DOHH2 (cell line): ENCODE measurements around the gene RBM44.
A peak's percentile ranks its signal among the peaks of the same experiment; 100 is the strongest.

Experiments
- H3F3A ChIP-seq: fragments of 200-600 bp; sonication (generic), shearing (Covaris generic); 2 replicates; pipeline ENCODE4 v1.6.0; 2016; ENCODE audit warnings: antibody characterized with exemption, mild to moderate bottlenecking; ENCODE audit not compliant: control insufficient read depth, insufficient read depth
- H3K27ac ChIP-seq: fragments of 200-600 bp; sonication (generic); 2 replicates; pipeline ENCODE4 v1.5.1; 2014; ENCODE audit warnings: low read depth, mild to moderate bottlenecking, low read length, moderate library complexity
- H3K27me3 ChIP-seq: fragments of 200-600 bp; sonication (generic); 2 replicates; pipeline ENCODE4 v1.6.1; 2014; ENCODE audit warnings: mild to moderate bottlenecking, low read length, mixed read lengths; ENCODE audit not compliant: control insufficient read depth
- H3K36me3 ChIP-seq: fragments of 200-600 bp; sonication (generic); 2 replicates; pipeline ENCODE4 v1.6.1; 2014; ENCODE audit warnings: mild to moderate bottlenecking, low read length, moderate library complexity, mixed read lengths; ENCODE audit not compliant: control insufficient read depth
- H3K4me1 ChIP-seq: fragments of 200-600 bp; sonication (generic); 2 replicates; pipeline ENCODE4 v1.6.1; 2014; ENCODE audit warnings: mild to moderate bottlenecking, low read length, mixed read lengths; ENCODE audit not compliant: control insufficient read depth
- H3K4me2 ChIP-seq: fragments of 200-600 bp; sonication (generic); 2 replicates; pipeline ENCODE4 v1.6.0; 2014; ENCODE audit warnings: mild to moderate bottlenecking, low read length, moderate library complexity
- H3K4me3 ChIP-seq: fragments of 200-600 bp; sonication (generic); 2 replicates; pipeline ENCODE4 v1.5.1; 2014; ENCODE audit warnings: mild to moderate bottlenecking, low read length, mixed read lengths
- H3K79me2 ChIP-seq: fragments of 200-600 bp; sonication (generic); 2 replicates; pipeline ENCODE4 v1.6.1; 2014; ENCODE audit warnings: mild to moderate bottlenecking, low read length, mixed read lengths; ENCODE audit not compliant: control insufficient read depth
- H3K9me2 ChIP-seq: fragments of 200-600 bp; sonication (generic); replicated peaks from 2 replicates; pipeline ENCODE4 v1.6.1; 2014; ENCODE audit warnings: mild to moderate bottlenecking, low read length, mixed read lengths; ENCODE audit not compliant: control insufficient read depth
- H3K9me3 ChIP-seq: fragments of 200-600 bp; sonication (generic); 2 replicates; pipeline ENCODE4 v1.6.1; 2014; ENCODE audit warnings: antibody characterized with exemption, low read length, mixed read lengths; ENCODE audit not compliant: control insufficient read depth, insufficient read depth
- H4K20me1 ChIP-seq: fragments of 200-600 bp; sonication (generic); 2 replicates; pipeline ENCODE4 v1.6.0; 2014; ENCODE audit warnings: low read depth, mild to moderate bottlenecking, antibody characterized with exemption, low read length, moderate library complexity; ENCODE audit not compliant: control insufficient read depth, insufficient read depth
- EZH2phosphoT487 ChIP-seq: fragments of 200-600 bp; sonication (generic); IDR thresholded peaks from 2 replicates; pipeline ENCODE4 v1.6.1; 2017; ENCODE audit warnings: borderline replicate concordance, mild to moderate bottlenecking, antibody characterized with exemption, low read length, moderate library complexity, mixed read lengths
- TF ChIP-seq, protein P1 (sequence below): fragments of 200-600 bp; sonication (generic); IDR thresholded peaks from one replicate; pipeline ENCODE4 v1.5.1; 2014; ENCODE audit warnings: antibody characterized with exemption, mild to moderate bottlenecking, low read depth, low read length; ENCODE audit not compliant: poor library complexity, severe bottlenecking

The RBM44 gene

DNA sequence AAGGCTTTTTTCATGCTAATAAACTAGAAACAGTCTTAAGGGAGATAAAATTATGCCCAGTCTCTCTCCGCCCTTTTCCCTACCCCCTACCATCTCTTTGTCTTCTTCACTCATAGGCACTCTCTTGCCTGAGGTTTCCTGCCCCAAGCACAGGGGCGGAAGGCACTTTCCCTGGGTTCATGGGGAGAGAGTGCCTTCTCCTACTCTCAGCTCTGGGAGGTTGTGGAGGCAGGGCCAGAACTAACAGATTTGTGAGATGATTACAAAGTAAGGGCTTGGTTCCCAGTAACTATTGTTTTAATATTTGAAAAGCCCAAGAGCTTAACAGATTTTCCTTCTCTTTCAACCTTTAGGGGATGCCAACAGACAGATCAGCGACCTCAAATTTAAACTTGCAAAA lies 26.1 kb upstream of the RBM44 start:
- Histone ChIP-seq H4K20me1 (no peaks in the 10 kb centered on the region), H3K9me2 (no peaks in the 10 kb centered on the region), H3K4me1 (no peaks in the 10 kb centered on the region), H3K79me2 (no peaks in the 10 kb centered on the region), H3K27ac (no peak overlapping the region), H3K4me3 (no peak overlapping the region), H3F3A (peaks cover 2% of the 10 kb centered on the region; the same call in 1 of the 2 replicates), H3K4me2 (no peak overlapping the region), H3K9me3 (no peaks in the 10 kb centered on the region), H3K36me3 (peaks cover 38% of the 10 kb centered on the region), H3K27me3 (no peaks in the 10 kb centered on the region)
- TF ChIP-seq EZH2phosphoT487, result no peak
- TF ChIP-seq, protein P1, sequence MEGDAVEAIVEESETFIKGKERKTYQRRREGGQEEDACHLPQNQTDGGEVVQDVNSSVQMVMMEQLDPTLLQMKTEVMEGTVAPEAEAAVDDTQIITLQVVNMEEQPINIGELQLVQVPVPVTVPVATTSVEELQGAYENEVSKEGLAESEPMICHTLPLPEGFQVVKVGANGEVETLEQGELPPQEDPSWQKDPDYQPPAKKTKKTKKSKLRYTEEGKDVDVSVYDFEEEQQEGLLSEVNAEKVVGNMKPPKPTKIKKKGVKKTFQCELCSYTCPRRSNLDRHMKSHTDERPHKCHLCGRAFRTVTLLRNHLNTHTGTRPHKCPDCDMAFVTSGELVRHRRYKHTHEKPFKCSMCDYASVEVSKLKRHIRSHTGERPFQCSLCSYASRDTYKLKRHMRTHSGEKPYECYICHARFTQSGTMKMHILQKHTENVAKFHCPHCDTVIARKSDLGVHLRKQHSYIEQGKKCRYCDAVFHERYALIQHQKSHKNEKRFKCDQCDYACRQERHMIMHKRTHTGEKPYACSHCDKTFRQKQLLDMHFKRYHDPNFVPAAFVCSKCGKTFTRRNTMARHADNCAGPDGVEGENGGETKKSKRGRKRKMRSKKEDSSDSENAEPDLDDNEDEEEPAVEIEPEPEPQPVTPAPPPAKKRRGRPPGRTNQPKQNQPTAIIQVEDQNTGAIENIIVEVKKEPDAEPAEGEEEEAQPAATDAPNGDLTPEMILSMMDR, result no peak

DNA sequence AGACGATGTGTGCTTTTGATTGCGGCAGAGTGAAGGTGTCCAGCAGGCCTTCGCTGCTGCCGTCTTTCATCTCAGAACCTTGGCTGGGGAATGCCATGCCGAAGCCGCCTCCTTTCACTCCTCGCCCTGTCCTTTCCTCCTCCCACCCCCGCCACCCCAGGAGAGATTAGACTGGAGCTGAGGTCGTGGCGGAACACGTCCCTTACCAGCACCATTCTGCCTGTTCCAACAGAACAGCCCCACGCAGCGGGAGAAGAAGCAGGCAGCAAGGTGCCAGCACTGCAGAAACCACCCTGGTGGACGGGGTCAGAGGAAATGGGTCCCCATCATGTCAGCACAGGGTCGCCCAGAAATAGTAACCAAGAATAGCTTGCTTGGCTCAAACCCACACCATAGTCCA lies 24.8 kb upstream of the RBM44 start:
- no peak overlapping the region for H3K27ac ChIP-seq
- no peaks in the 10 kb centered on the region for H4K20me1 ChIP-seq
- no peaks in the 10 kb centered on the region for H3K4me1 ChIP-seq
- H3K9me2 ChIP-seq, result no peaks in the 10 kb centered on the region
- TF ChIP-seq EZH2phosphoT487, result no peak
- TF ChIP-seq, protein P1, result no peak
- peaks cover 48% of the 10 kb centered on the region for H3K36me3 ChIP-seq
- H3K27me3 ChIP-seq, result no peaks in the 10 kb centered on the region
- no peak overlapping the region for H3K4me3 ChIP-seq
- no peaks in the 10 kb centered on the region for H3K79me2 ChIP-seq
- no peak overlapping the region for H3K4me2 ChIP-seq
- H3F3A ChIP-seq, result peaks cover 2% of the 10 kb centered on the region; the same call in 1 of the 2 replicates
- no peaks in the 10 kb centered on the region for H3K9me3 ChIP-seq

DNA sequence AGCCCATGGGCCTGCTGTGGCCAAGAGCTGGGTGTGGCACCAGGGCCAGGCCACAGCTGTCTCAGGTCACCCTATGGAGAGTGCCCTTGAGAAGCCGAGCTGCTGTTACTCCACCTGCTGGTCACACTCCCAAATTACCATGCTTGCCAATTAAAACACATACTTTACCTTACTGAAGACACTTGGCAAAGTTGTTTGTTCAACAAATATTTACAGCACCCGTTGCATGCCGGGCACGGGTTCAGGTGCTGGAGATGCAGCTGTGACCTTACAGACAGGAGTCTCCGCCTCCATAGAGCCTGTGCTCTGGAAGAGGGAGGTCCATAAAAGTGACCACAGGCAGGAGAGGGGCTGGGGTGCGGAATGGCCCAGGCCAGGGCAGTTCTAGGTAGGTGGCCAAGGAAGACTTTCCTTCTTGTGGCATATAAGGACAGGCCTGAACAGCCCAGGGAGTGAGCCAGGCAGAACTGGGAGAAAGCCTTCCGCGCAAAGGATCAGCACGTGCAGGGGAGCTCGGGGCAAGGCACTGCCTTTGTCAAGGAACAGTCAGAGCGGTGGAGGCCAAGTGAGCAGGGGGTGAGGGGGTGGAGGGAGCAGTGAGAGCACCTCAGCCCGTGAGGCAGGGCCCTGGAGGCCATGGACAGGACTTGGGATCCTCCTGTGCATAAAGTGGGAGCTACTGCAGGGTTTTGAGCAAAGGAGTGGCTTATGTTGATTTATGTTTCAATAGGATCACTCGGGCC lies 23.6 kb upstream of the RBM44 start:
- peaks cover 2% of the 10 kb centered on the region; the same call in 1 of the 2 replicates for H3F3A ChIP-seq
- no peak overlapping the region for H3K27ac ChIP-seq
- peaks cover 49% of the 10 kb centered on the region for H3K36me3 ChIP-seq
- H3K9me3 ChIP-seq, result no peaks in the 10 kb centered on the region
- H4K20me1 ChIP-seq, result no peaks in the 10 kb centered on the region
- no peak overlapping the region for H3K4me3 ChIP-seq
- TF ChIP-seq, protein P1, result peak; percentile 88
- TF ChIP-seq EZH2phosphoT487, result no peak
- no peaks in the 10 kb centered on the region for H3K27me3 ChIP-seq
- no peaks in the 10 kb centered on the region for H3K79me2 ChIP-seq
- H3K4me1 ChIP-seq, result no peaks in the 10 kb centered on the region
- no peaks in the 10 kb centered on the region for H3K9me2 ChIP-seq
- no peak overlapping the region for H3K4me2 ChIP-seq
